ENCODE measurements around the gene SDHA.

Gene SDHA

GRCh38 chr5:179401-179800 lies 38.7 kb upstream of the SDHA start:
- DNase-seq (ENCODE audit: extremely low read depth, low read depth), result no peak
- no peak overlapping the region for H3K4me3 ChIP-seq (replicated peaks; ENCODE audit: low read depth, low read length)
- no peak for TF ChIP-seq CTCF (IDR thresholded peaks at IDR 0.05; ENCODE audit: low read depth, low read length, missing control alignments)

GRCh38 chr5:180286-180918 lies 37.7 kb upstream of the SDHA start:
- H3K4me3 ChIP-seq (replicated peaks; ENCODE audit: low read depth, low read length), result no peak overlapping the region

GRCh38 chr5:181160-181559 lies 37.0 kb upstream of the SDHA start:
- no peak for DNase-seq (ENCODE audit: extremely low read depth, low read depth)
- no peak overlapping the region for H3K4me3 ChIP-seq (replicated peaks; ENCODE audit: low read depth, low read length)
- no peak for TF ChIP-seq CTCF (IDR thresholded peaks at IDR 0.05; ENCODE audit: low read depth, low read length, missing control alignments)

More at GRCh38 chr5:180286-180918, 37.7 kb upstream of the SDHA start:
- DNase-seq (ENCODE audit: extremely low read depth, low read depth), result no peak
- no peak for TF ChIP-seq CTCF (IDR thresholded peaks at IDR 0.05; ENCODE audit: low read depth, low read length, missing control alignments)

DNA sequence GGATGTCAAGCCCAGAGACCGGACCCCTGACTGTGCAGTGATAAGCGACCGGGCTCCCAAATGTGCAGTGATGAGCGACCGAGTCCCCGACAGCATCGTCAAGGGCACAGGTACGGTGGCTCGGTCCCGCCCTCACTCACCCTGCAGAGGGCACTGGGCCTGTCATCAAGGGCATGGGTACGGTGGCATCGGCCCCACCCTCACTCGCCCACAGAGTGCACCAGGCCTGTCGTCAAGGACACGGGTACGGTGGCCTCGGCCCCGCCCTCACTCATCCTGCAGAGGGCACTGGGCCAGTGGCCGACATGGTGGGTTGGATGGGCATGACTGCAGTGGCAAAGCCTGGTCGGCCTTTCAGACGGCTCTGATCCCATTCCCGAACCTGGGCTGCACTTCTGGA lies 36.6 kb upstream of the SDHA start:
- H3K4me3 ChIP-seq (replicated peaks; ENCODE audit: low read depth, low read length), result no peak overlapping the region
- no peak for DNase-seq (ENCODE audit: extremely low read depth, low read depth)
- TF ChIP-seq CTCF (IDR thresholded peaks at IDR 0.05; ENCODE audit: low read depth, low read length, missing control alignments), result no peak

- no peak for DNase-seq (ENCODE audit: extremely low read depth, low read depth)
- no peak overlapping the region for H3K4me3 ChIP-seq (replicated peaks; ENCODE audit: low read depth, low read length)
- TF ChIP-seq CTCF (IDR thresholded peaks at IDR 0.05; ENCODE audit: low read depth, low read length, missing control alignments), result no peak
Measured at GRCh38 chr5:182126-182525, 36.0 kb upstream of the SDHA start.

DNA sequence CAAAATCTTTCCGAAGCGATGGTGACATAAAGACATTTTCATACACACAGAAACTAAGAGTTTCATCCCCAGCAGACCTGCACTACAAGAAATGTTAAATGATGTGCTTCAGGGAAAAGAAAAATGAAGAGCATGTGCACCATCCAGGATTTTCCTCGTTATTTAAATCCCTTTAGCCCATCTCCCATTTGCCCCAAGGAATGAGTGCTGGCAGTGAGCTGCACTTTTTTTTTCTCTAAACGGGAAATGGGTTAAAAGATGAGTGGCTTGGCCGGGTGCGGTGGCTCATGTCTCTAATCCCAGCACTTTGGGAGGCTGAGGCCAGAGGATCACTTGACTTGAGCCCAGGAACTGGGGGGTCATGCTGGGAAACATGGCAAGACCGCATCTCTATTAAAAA lies 33.6 kb upstream of the SDHA start:
- DNase-seq (ENCODE audit: extremely low read depth, low read depth), result no peak
- no peak for TF ChIP-seq CTCF (IDR thresholded peaks at IDR 0.05; ENCODE audit: low read depth, low read length, missing control alignments)
- no peak overlapping the region for H3K4me3 ChIP-seq (replicated peaks; ENCODE audit: low read depth, low read length)
